ENCODE results near the gene SLC1A1.

SLC1A1 gene

GRCh38 chr9:4489919-4490704 lies at the start of gene SLC1A1:
Gene SLC1A1 (plus strand): TSS chr9:4490468. CDS start chr9:4490680, 212 bp downstream.
- DNase-seq (ENCODE audit: low read depth in 2 of 3, low spot score in 1 of 3) = no peak

- no peak for DNase-seq (ENCODE audit: low read depth in 2 of 3, low spot score in 1 of 3)
Measured at GRCh38 chr9:4442806-4443205, 47.5 kb upstream of the SLC1A1 start.

GRCh38 chr9:4443439-4443838 lies 46.8 kb upstream of the SLC1A1 start:
- no peak for DNase-seq (ENCODE audit: low read depth in 2 of 3, low spot score in 1 of 3)

- DNase-seq (ENCODE audit: low read depth in 2 of 3, low spot score in 1 of 3) = no peak
Measured at GRCh38 chr9:4461437-4461836, 28.8 kb upstream of the SLC1A1 start.

GRCh38 chr9:4463824-4464223 lies 26.4 kb upstream of the SLC1A1 start:
- DNase-seq (ENCODE audit: low read depth in 2 of 3, low spot score in 1 of 3) = no peak

- DNase-seq (ENCODE audit: low read depth in 2 of 3, low spot score in 1 of 3) = no peak
Measured at GRCh38 chr9:4464911-4465513, 25.3 kb upstream of the SLC1A1 start.

- DNase-seq (ENCODE audit: low read depth in 2 of 3, low spot score in 1 of 3) = no peak
Measured at GRCh38 chr9:4465910-4466309, 24.4 kb upstream of the SLC1A1 start.

GRCh38 chr9:4475301-4475700 lies 15.0 kb upstream of the SLC1A1 start:
- no peak for DNase-seq (ENCODE audit: low read depth in 2 of 3, low spot score in 1 of 3)

GRCh38 chr9:4486176-4486575 lies 4.1 kb upstream of the SLC1A1 start:
- DNase-seq (ENCODE audit: low read depth in 2 of 3, low spot score in 1 of 3) = no peak

- DNase-seq (ENCODE audit: low read depth in 2 of 3, low spot score in 1 of 3) = no peak
Measured at GRCh38 chr9:4489562-4489918, 728 bp upstream of the SLC1A1 start.

- DNase-seq (ENCODE audit: low read depth in 2 of 3, low spot score in 1 of 3) = no peak
Measured at GRCh38 chr9:4490705-4491625, 697 bp downstream of the SLC1A1 start.

GRCh38 chr9:4491626-4491975 lies 1.3 kb downstream of the SLC1A1 start:
- DNase-seq (ENCODE audit: low read depth in 2 of 3, low spot score in 1 of 3) = no peak

GRCh38 chr9:4494332-4494731 lies 4.1 kb downstream of the SLC1A1 start:
- no peak for DNase-seq (ENCODE audit: low read depth in 2 of 3, low spot score in 1 of 3)

- no peak for DNase-seq (ENCODE audit: low read depth in 2 of 3, low spot score in 1 of 3)
Measured at GRCh38 chr9:4494806-4495205, 4.5 kb downstream of the SLC1A1 start.

- no peak for DNase-seq (ENCODE audit: low read depth in 2 of 3, low spot score in 1 of 3)
Measured at GRCh38 chr9:4495537-4495936, 5.3 kb downstream of the SLC1A1 start.

GRCh38 chr9:4496497-4496896 lies 6.2 kb downstream of the SLC1A1 start:
- DNase-seq (ENCODE audit: low read depth in 2 of 3, low spot score in 1 of 3) = no peak

GRCh38 chr9:4497395-4497794 lies 7.1 kb downstream of the SLC1A1 start:
- DNase-seq (ENCODE audit: low read depth in 2 of 3, low spot score in 1 of 3) = no peak

- DNase-seq (ENCODE audit: low read depth in 2 of 3, low spot score in 1 of 3) = no peak
Measured at GRCh38 chr9:4497855-4498254, 7.6 kb downstream of the SLC1A1 start.

GRCh38 chr9:4499917-4500316 lies 9.6 kb downstream of the SLC1A1 start:
- DNase-seq (ENCODE audit: low read depth in 2 of 3, low spot score in 1 of 3) = no peak

GRCh38 chr9:4501147-4501507 lies 10.9 kb downstream of the SLC1A1 start:
- DNase-seq (ENCODE audit: low read depth in 2 of 3, low spot score in 1 of 3) = no peak

- no peak for DNase-seq (ENCODE audit: low read depth in 2 of 3, low spot score in 1 of 3)
Measured at GRCh38 chr9:4502444-4502843, 12.2 kb downstream of the SLC1A1 start.

GRCh38 chr9:4503103-4503502 lies 12.8 kb downstream of the SLC1A1 start:
- no peak for DNase-seq (ENCODE audit: low read depth in 2 of 3, low spot score in 1 of 3)

Data from stimulated activated CD4-positive, alpha-beta T cell treated with anti-CD3 and anti-CD28 coated beads, Interleukin-12 subunit alpha, Interleukin-12 subunit beta, amount 100 ng/mL, for 48 hours (primary cell).